Kidney tubule cell (primary cell): Measurements from ENCODE around the gene FOXP1.

Experiments
- DNase-seq: peaks from one replicate; pipeline ENCODE4 v3.0.0-alpha.2; 2018; ENCODE audit warnings: low spot score

The FOXP1 gene

GRCh38 chr3:71127052-71127831 lies 456.3 kb downstream of the FOXP1 start:
- peak; percentile 64 for DNase-seq

- no peak for DNase-seq
Measured at GRCh38 chr3:71125738-71126137, 457.8 kb downstream of the FOXP1 start.

GRCh38 chr3:71124048-71124447 lies 459.5 kb downstream of the FOXP1 start:
- DNase-seq, result no peak

GRCh38 chr3:71122641-71123040 lies 460.9 kb downstream of the FOXP1 start:
- DNase-seq, result no peak

GRCh38 chr3:71121429-71122167 lies 461.9 kb downstream of the FOXP1 start:
- peak; percentile 47 for DNase-seq

- DNase-seq, result no peak
Measured at GRCh38 chr3:71120012-71120411, 463.5 kb downstream of the FOXP1 start.

GRCh38 chr3:71119171-71119570 lies 464.4 kb downstream of the FOXP1 start:
- no peak for DNase-seq

- DNase-seq, result no peak
Measured at GRCh38 chr3:71118436-71118835, 465.1 kb downstream of the FOXP1 start.

GRCh38 chr3:71117572-71118247 lies 465.8 kb downstream of the FOXP1 start:
- peak; percentile 75 for DNase-seq

GRCh38 chr3:71114610-71115009 lies 468.9 kb downstream of the FOXP1 start:
- DNase-seq, result no peak

- no peak for DNase-seq
Measured at GRCh38 chr3:71112576-71112975, 471.0 kb downstream of the FOXP1 start.

GRCh38 chr3:71111784-71112440 lies 471.6 kb downstream of the FOXP1 start:
- peak; percentile 86 for DNase-seq

GRCh38 chr3:71110385-71111222 lies 472.9 kb downstream of the FOXP1 start:
- DNase-seq, result no peak

- no peak for DNase-seq
Measured at GRCh38 chr3:71109977-71110285, 473.6 kb downstream of the FOXP1 start.

GRCh38 chr3:71109241-71109976 lies 474.1 kb downstream of the FOXP1 start:
- peak; percentile 48 for DNase-seq

- DNase-seq, result no peak
Measured at GRCh38 chr3:71107926-71108325, 475.6 kb downstream of the FOXP1 start.

GRCh38 chr3:71104976-71105375 lies 478.6 kb downstream of the FOXP1 start:
- DNase-seq, result no peak

- DNase-seq, result no peak
Measured at GRCh38 chr3:71104556-71104955, 479.0 kb downstream of the FOXP1 start.

GRCh38 chr3:71104121-71104541 lies 479.4 kb downstream of the FOXP1 start:
- peak; percentile 35 for DNase-seq

- peak; percentile 80 for DNase-seq
Measured at GRCh38 chr3:71103430-71103921, 480.1 kb downstream of the FOXP1 start.
